T47D (cell line): Measurements from ENCODE around the gene UBE2M.

Experiments used
- DNase-seq, 2 experiments: peaks; one replicate each; pipeline versions ENCODE4 v3.0.0 to v3.0.0-alpha.2; 2011 to 2012; ENCODE audit warnings: low read depth in 1 of 2, low spot score in 1 of 2
- JUND ChIP-seq: IDR thresholded peaks from 2 replicates; pipeline ENCODE4 v1.6.1; 2012; ENCODE audit warnings: low read depth
- in situ Hi-C: cut with HindIII; loops from 2 replicates; pipeline ENCODE4 v1.10.0; 2016; ENCODE audit warnings: low sequenced_read_pairs, low pct_unique_long_range_greater_than_20kb

UBE2M gene

DNA sequence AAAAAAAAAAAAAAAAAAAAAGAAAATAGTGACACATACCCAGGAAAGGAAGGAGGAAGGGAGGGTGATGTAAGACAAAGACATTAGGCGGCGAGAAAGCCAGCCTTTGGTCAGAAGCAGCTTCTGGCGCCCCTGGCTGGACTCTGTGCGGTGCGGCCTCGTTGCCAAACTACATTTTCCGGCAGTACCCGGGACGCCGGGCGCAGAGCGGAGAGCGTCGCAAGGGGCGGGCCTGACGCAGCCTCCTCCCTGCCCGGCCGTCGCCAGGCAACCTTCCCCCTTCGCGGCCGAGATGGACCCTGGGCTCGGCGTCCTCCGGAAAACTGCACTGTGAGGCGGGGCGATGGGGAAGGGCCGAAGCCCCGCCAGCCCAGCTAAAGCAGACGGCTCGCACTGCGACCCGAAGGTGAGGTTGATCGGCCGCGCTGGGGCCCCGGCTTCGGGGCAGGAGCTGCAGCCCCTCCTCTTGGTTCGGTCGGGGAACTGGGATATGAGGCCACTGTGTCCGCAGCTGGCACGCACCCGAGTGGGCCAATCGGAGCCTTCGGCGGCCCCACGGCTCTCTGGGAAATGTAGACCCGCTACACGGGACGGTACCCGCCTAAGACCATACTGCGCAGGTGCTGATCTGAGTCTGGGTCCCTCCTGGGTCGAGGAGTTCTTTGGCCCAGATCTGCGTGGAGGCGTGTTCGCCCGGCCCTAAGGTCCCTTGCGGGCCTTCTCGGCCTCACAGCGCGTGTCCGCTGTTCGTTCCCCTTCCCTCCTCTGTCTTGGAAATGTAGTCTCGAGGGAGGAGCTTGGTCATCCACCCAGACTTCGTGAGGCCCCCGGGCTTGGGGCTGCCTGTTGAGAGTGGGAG is 17.0 kb upstream of the UBE2M start:
- peak; percentile 72 to 88 for DNase-seq
- in situ Hi-C loops: no loop called here
- no peak for TF ChIP-seq JUND

- no peak for TF ChIP-seq JUND
- no peak for DNase-seq
- in situ Hi-C loops: no loop called here
Measured at GRCh38 chr19:58573658-58574164, 15.3 kb upstream of the UBE2M start.

DNA sequence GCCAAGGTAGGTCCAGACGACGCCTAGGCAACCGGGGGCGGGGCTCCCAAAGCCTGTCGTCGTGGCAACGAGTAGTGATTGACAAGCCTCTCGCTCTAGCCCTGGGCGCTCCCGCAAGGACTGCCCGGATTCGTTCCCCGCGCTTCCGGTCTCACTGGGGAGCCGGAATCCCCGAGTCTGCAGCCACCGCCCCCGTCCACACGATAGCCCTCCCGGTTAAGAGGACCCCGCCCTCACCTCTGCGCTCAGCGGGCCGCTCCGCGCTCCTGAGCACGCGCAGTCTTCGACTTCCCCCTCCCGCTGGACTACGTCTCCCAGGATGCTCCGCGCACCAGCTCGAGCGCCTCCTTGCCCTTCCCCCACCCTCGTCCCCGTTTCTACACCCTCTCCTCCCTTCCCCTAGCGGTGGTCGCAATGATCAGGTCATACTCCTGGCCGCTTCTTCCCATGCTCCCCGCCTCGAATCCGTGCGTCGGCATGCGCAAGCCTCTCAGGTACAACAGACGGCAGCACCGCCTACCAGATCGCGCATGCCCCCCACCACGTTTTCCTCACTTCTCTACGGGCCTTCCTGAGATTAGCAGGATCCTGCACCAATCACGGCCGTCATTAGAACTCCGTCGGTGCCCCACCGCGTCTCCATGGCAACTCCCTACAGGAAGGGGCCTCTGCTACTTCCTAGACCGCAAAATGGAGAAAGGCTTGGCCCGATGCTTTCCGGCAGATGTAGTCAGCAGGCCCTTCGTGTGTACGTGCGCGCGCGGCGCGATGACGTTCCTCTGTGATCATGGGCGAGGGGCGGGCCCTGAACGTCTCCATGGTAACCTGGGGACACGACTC is 14.6 kb upstream of the UBE2M start, which contains the start of gene MZF1:
Gene MZF1, minus strand, starts transcription at position 518 of the 840 bp plus-strand sequence. CDS start 1,946 bp downstream, outside the sequence.
- in situ Hi-C loops: no loop called here
- peak; percentile 88 to 99 for DNase-seq
- TF ChIP-seq JUND: no peak

DNA sequence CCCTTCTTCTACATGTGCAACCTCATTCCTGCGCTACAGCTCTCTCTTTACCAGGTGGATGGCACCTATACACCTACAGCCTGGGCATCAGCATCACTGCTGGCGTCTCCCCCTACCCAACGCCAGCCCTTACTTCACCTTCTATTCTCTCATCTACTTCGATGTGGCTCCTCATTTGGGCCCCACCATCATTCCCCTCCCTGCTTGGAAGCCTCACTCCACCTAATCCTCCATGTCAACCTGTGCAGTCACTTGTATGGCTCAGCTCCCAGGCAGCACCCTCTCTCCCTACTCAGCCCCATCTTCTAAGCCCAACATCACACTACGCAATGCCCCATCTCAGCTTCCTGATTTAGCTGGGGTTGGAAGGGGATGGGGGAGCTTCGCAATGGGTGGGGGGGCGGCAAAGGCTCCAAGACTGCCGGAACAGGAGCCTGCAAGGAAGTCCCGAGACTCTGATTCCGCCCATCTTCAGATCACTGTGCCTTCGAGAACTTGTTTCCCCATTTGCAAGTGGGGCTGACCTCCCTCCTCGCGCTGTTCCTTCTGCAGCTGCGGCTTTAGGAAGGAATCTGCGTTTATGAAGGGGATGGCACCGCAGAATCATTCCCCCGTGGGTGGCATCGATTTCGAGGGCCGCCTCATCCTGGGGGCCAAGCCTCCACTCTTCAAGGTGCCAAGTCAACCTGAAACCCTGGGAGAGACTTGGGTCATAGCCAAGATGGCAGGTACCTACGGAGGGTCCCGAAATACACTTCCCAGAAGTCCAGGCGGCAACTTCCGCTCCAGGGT is 13.8 kb upstream of the UBE2M start:
- in situ Hi-C loops: no loop called here
- TF ChIP-seq JUND: no peak
- DNase-seq: peak in 1 of 2 experiments; percentile 85

DNA sequence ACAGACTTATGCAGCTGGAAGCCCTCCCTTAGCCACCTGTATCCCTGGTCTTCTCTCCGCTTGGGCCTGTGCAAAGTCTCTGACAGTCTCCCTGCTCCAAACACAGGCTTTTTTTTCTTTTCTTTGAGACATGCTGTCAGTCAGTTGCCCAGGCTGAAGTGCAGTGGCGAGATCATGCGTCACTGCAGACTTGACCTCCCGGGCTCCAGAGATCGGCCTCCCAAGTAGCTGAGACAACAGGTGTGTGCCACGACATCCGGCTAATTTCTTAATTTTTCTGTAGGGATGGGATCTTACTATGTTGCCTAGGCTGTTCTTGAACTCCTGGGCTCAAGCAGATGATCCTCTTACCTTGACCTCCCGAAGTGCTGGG is 13.2 kb upstream of the UBE2M start:
- in situ Hi-C loops: no loop called here
- no peak for TF ChIP-seq JUND
- no peak for DNase-seq

- in situ Hi-C loops: no loop called here
- no peak for TF ChIP-seq JUND
- no peak for DNase-seq
Measured at GRCh38 chr19:58570770-58571574, 12.6 kb upstream of the UBE2M start.

- no peak for DNase-seq
- in situ Hi-C loops: no loop called here
- TF ChIP-seq JUND: no peak
Measured at GRCh38 chr19:58569943-58570670, 11.7 kb upstream of the UBE2M start.

DNA sequence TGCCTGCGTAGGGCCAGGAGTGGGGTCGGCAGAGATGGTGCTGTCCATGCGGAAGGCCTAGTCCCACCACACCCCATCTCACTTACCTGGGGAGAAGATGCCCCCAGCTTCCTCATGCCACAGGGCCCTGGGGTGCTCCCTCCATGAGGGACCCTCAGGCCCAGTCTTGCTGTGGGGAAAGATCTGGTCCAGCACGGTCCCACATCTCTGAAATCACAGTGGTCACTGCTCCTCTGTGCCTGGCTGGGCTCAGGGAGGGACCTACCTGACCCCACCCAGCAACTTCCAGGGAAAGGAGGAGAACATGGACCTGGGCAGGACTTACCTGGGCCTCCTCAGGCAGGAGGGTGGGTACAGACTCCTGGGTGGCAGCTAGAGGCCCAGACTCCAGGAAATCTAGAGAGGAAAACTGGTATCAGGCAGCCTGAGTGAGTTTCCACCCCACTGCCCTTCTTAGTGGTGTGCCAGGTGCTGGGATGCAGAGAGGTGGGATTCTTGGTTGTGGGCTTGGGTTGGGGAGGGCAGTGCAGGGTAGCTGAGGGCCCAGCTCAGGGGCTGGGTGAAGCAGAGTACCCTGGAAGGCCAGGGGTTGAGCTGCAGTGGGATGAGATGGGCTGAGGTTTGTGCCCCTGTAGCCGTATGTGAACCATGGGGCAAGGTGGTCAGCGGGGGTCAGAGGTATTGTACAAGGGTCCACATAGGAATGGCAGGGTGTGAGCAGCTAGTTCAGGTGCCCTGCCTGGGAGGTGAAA is 11.0 kb upstream of the UBE2M start:
- no peak for DNase-seq
- in situ Hi-C loops: no loop called here
- TF ChIP-seq JUND: no peak

DNA sequence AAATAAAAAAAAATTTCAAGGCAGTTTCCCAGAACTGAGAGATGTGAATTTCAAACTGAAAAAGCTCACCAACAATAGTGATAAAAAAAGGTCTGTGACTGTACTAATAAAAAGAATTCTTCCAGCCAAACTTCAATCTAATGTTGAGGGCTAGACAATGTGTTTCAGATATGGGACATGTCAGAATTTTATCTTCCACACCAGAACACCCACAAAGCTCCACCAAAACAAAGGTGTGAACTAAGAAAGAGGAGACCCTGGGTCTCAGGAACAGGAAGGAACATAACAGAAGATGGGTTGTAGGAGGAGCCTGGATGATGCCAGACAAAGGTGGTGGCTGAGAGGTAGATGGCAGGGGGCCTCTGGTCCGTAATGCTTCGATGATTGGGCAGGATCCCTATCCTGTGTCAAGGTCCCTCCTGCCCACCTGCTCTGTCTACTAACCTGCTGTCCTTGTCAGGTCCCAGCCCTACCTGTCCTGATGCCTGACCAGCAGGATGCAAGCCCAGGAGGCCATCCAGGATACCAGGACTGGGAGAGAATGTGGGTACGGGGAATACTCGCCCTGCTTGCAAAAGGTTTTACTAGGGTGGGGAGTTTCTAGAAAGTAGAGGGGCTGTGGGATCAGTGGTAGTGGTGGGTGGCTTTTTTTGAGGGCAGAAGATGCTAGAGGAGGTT is 10.2 kb upstream of the UBE2M start:
- in situ Hi-C loops: no loop called here
- TF ChIP-seq JUND: no peak
- no peak for DNase-seq

GRCh38 chr19:58566989-58567388 is 8.6 kb upstream of the UBE2M start:
- in situ Hi-C loops: no loop called here
- no peak for DNase-seq
- no peak for TF ChIP-seq JUND
